HG03066 (cell line): Measurements from ENCODE around the gene RTP1.
"Not testable (repeated sequence)": the region's sequence is repeated elsewhere in the genome, so short reads cannot be mapped to it uniquely, and the experiment has no call there.

Experiments
- ATAC-seq: cut with Tn5 transposase; IDR thresholded peaks from one replicate; pipeline ENCODE4 v1.9.1; 2021; ENCODE audit warnings: low read depth; ENCODE audit not compliant: unreplicated experiment

RTP1 gene

GRCh38 chr3:187196573-187197334 lies 532 bp upstream of the RTP1 start:
- ATAC-seq = no peak

GRCh38 chr3:187198490-187198889 lies 1.2 kb downstream of the RTP1 start:
- no peak for ATAC-seq

- ATAC-seq = not testable (repeated sequence)
These were observed 2.3 kb downstream of the RTP1 start for GRCh38 chr3:187199463-187200050.

- ATAC-seq = no peak
These were observed 8.4 kb downstream of the RTP1 start for GRCh38 chr3:187205683-187206082.

- no peak for ATAC-seq
These were observed 9.8 kb downstream of the RTP1 start for GRCh38 chr3:187207062-187207461.

GRCh38 chr3:187207624-187208023 lies 10.3 kb downstream of the RTP1 start:
- ATAC-seq = no peak

GRCh38 chr3:187208159-187208558 lies 10.9 kb downstream of the RTP1 start:
- no peak for ATAC-seq

- ATAC-seq = no peak
These were observed 12.2 kb downstream of the RTP1 start for GRCh38 chr3:187209491-187209890.

GRCh38 chr3:187210091-187210490 lies 12.8 kb downstream of the RTP1 start:
- ATAC-seq = no peak

- ATAC-seq = peak; percentile 85
These were observed 13.4 kb downstream of the RTP1 start for GRCh38 chr3:187210545-187211327.

- ATAC-seq = no peak
These were observed 14.4 kb downstream of the RTP1 start for GRCh38 chr3:187211532-187212195.

- no peak for ATAC-seq
These were observed 14.9 kb downstream of the RTP1 start for GRCh38 chr3:187212196-187212545.

- no peak for ATAC-seq
These were observed 15.4 kb downstream of the RTP1 start for GRCh38 chr3:187212705-187213104.

GRCh38 chr3:187213616-187214015 lies 16.3 kb downstream of the RTP1 start:
- ATAC-seq = no peak

GRCh38 chr3:187215460-187215859 lies 18.2 kb downstream of the RTP1 start:
- ATAC-seq = no peak

- no peak for ATAC-seq
These were observed 25.5 kb downstream of the RTP1 start for GRCh38 chr3:187222801-187223200.

GRCh38 chr3:187223799-187224198 lies 26.5 kb downstream of the RTP1 start:
- ATAC-seq = no peak

GRCh38 chr3:187227658-187228258 lies 30.5 kb downstream of the RTP1 start:
- ATAC-seq = no peak

GRCh38 chr3:187228740-187229139 lies 31.5 kb downstream of the RTP1 start:
- ATAC-seq = no peak

- no peak for ATAC-seq
These were observed 32.7 kb downstream of the RTP1 start for GRCh38 chr3:187230011-187230410.

GRCh38 chr3:187236962-187237361 lies 39.7 kb downstream of the RTP1 start:
- ATAC-seq = no peak
